Measurements from ENCODE around the gene RALGAPB.

GRCh38 chr20:38453941-38454340 is 18.7 kb upstream of the RALGAPB start:
- TF ChIP-seq CTCF (IDR thresholded peaks at IDR 0.05) (no peak), POLR2A (IDR thresholded peaks at IDR 0.05) (no peak), POLR2AphosphoS5 (IDR thresholded peaks at IDR 0.05) (no peak), EP300 (IDR thresholded peaks at IDR 0.05) (no peak)

Data from suprapubic skin (tissue), 4 donors.